GM23338 (cell line): ENCODE data around the gene ATP5MG. TPM values are rescaled to one million over a fixed set of nuclear protein-coding genes. Genes with fewer than 3 reads are reported as not detected.

Source experiments
- ATAC-seq: fragments of 200-7000 bp; cut with Tn5 transposase; 3 replicates; pipeline ENCODE4 v1.9.1; 2020
- DNase-seq: peaks from one replicate; pipeline ENCODE4 v3.0.0-alpha.2; 2015; ENCODE audit warnings: low spot score
- H2AFZ ChIP-seq: fragments of 200-600 bp; sonication (generic); 2 replicates; pipeline ENCODE4 v1.8.0; 2016; ENCODE audit warnings: antibody characterized with exemption, mild to moderate bottlenecking, moderate library complexity
- H3F3A ChIP-seq: fragments of 200-600 bp; sonication (generic); replicated peaks from 2 replicates; pipeline ENCODE4 v1.8.0; 2017; ENCODE audit warnings: antibody characterized with exemption, mixed run types, low read depth
- H3K27ac ChIP-seq: fragments of 200-600 bp; sonication (generic); 2 replicates; pipeline ENCODE4 v1.6.1; 2016; ENCODE audit warnings: low read depth
- H3K27me3 ChIP-seq: fragments of 200-600 bp; sonication (generic); 2 replicates; pipeline ENCODE4 v1.8.0; 2016; ENCODE audit warnings: mild to moderate bottlenecking, mixed run types, moderate library complexity; ENCODE audit not compliant: insufficient read depth
- H3K36me3 ChIP-seq: fragments of 200-600 bp; sonication (generic); 2 replicates; pipeline ENCODE4 v1.8.0; 2016; ENCODE audit warnings: mild to moderate bottlenecking; ENCODE audit not compliant: insufficient read depth
- H3K4me1 ChIP-seq: fragments of 200-600 bp; sonication (generic); 2 replicates; pipeline ENCODE4 v1.8.0; 2016; ENCODE audit warnings: mild to moderate bottlenecking, moderate library complexity; ENCODE audit not compliant: insufficient read depth
- H3K4me2 ChIP-seq: fragments of 200-600 bp; sonication (generic); 2 replicates; pipeline ENCODE4 v1.7.1; 2017; ENCODE audit warnings: mixed run types
- H3K4me3 ChIP-seq: fragments of 200-600 bp; sonication (generic); 2 replicates; pipeline ENCODE4 v1.6.1; 2016; ENCODE audit warnings: mixed run types
- H3K79me2 ChIP-seq: fragments of 200-600 bp; sonication (generic); replicated peaks from 2 replicates; pipeline ENCODE4 v1.8.0; 2017; ENCODE audit warnings: mild to moderate bottlenecking; ENCODE audit not compliant: insufficient read depth
- H3K9me2 ChIP-seq: fragments of 200-600 bp; sonication (generic); 2 replicates; pipeline ENCODE4 v1.8.0; 2017; ENCODE audit not compliant: insufficient read depth
- H4K20me1 ChIP-seq: fragments of 200-600 bp; sonication (generic); replicated peaks from 2 replicates; pipeline ENCODE4 v1.8.0; 2017; ENCODE audit warnings: mild to moderate bottlenecking; ENCODE audit not compliant: insufficient read depth
- H3K27ac Mint-ChIP-seq: 2 replicates; pipeline ENCODE4 v1.8.0; 2020; ENCODE audit warnings: inconsistent platforms, mild to moderate bottlenecking, moderate library complexity, mixed read lengths
- H3K27me3 Mint-ChIP-seq: 3 replicates; pipeline ENCODE4 v1.8.0; 2022; ENCODE audit warnings: low read depth, mild to moderate bottlenecking, moderate library complexity, mixed read lengths, inconsistent platforms; ENCODE audit not compliant: insufficient read depth, poor library complexity
- H3K36me3 Mint-ChIP-seq: 3 replicates; pipeline ENCODE4 v1.8.0; 2021; ENCODE audit warnings: low read depth, mild to moderate bottlenecking, inconsistent platforms, moderate library complexity, mixed read lengths
- H3K4me1 Mint-ChIP-seq: 3 replicates; pipeline ENCODE4 v1.8.0; 2020; ENCODE audit warnings: mild to moderate bottlenecking, inconsistent platforms, mixed read lengths
- H3K4me3 Mint-ChIP-seq: 3 replicates; pipeline ENCODE4 v1.8.0; 2021; ENCODE audit warnings: moderate library complexity, mild to moderate bottlenecking, inconsistent platforms, mixed read lengths
- H3K9me3 Mint-ChIP-seq: 3 replicates; pipeline ENCODE4 v1.8.0; 2020; ENCODE audit warnings: moderate library complexity, mild to moderate bottlenecking, inconsistent platforms, mixed read lengths
- ETS1 ChIP-seq: IDR thresholded peaks from 2 replicates; pipeline ENCODE4 v1.6.1; 2016; ENCODE audit warnings: antibody characterized with exemption
- EZH2phosphoT487 ChIP-seq: fragments of 200-600 bp; sonication (generic); IDR thresholded peaks from one replicate; pipeline ENCODE4 v1.8.1; 2018; ENCODE audit warnings: antibody characterized with exemption; ENCODE audit not compliant: unreplicated experiment
- POLR2AphosphoS5 ChIP-seq: IDR thresholded peaks from 2 replicates; pipeline ENCODE4 v1.6.1; 2016; ENCODE audit warnings: antibody characterized with exemption, low read depth
- REST ChIP-seq: IDR thresholded peaks from one replicate; pipeline ENCODE4 v1.6.1; 2018; ENCODE audit warnings: antibody characterized with exemption; ENCODE audit not compliant: unreplicated experiment
- ZNF331 ChIP-seq: fragments of 250-450 bp; sonication (Bioruptor Pico); IDR thresholded peaks from 2 replicates; pipeline ENCODE4 v1.5.0; 2020; ENCODE audit warnings: low read depth, mild to moderate bottlenecking, moderate library complexity
- ZNF462 ChIP-seq: fragments of 250-450 bp; sonication (Bioruptor Pico); IDR thresholded peaks from 2 replicates; pipeline ENCODE4 v1.5.0; 2020; ENCODE audit warnings: mild to moderate bottlenecking, moderate library complexity
- polyA plus RNA-seq: library from polyadenylated mRNA; unstranded; fragments of >200 nt; fragmentation: Nextera tagmentation; extraction: Ambion mirVana; gene quantifications from 2 replicates; pipeline ENCODE4 v1.2.1, GENCODE V29; 2016
- total RNA-seq: library from RNA; depleted of rRNA; stranded (reverse); fragments of >200 nt; shearing (Covaris generic); gene quantifications from 2 replicates; pipeline ENCODE4 v1.2.3, GENCODE V29; 2014

Gene ATP5MG
- total and polyA plus RNA-seq, 2 experiments from 2014 or later: 41.7 to 987 TPM

GRCh38 chr11:118382954-118383353 is 18.5 kb upstream of the ATP5MG start (continued):
- TF ChIP-seq ZNF462 (CRISPR knock-in tag): no peak
- TF ChIP-seq REST: no peak
- no peak for TF ChIP-seq EZH2phosphoT487
- TF ChIP-seq ZNF331 (CRISPR knock-in tag): no peak
- no peak for TF ChIP-seq POLR2AphosphoS5

GRCh38 chr11:118383657-118384056 is 17.7 kb upstream of the ATP5MG start:
- Histone ChIP-seq H3K4me1 (no peaks in the 10 kb centered on the region), H4K20me1 (0 out of 2 replicates have a peak, but pooled peaks cover 6% of the 10 kb centered on the region), H2AFZ (no peak overlapping the region), H3K36me3 (peaks cover 62% of the 10 kb centered on the region), H3K4me2 (no peak overlapping the region), H3F3A (no peaks in the 10 kb centered on the region), H3K79me2 (no peaks in the 10 kb centered on the region), H3K9me2 (no peaks in the 10 kb centered on the region), H3K4me3 (no peak overlapping the region), H3K27ac (no peak overlapping the region), H3K27me3 (no peaks in the 10 kb centered on the region)
- Mint-ChIP-seq H3K27ac (no peak overlapping the region), H3K27me3 (peaks cover 2% of the 10 kb centered on the region), H3K4me1 (no peaks in the 10 kb centered on the region), H3K4me3 (no peak overlapping the region), H3K36me3 (peaks cover 65% of the 10 kb centered on the region), H3K9me3 (no peaks in the 10 kb centered on the region)
- DNase-seq: no peak
- ATAC-seq: no peak
- no peak for TF ChIP-seq ETS1
